RWPE1 (cell line): ENCODE results near the gene RBM3.
"Not testable (repeated sequence)": the region's sequence is repeated elsewhere in the genome, so short reads cannot be mapped to it uniquely, and the experiment has no call there.

Experiments used
- CTCF ChIA-PET: fragments of 350-600 bp; sonication (Branson Sonifier 250); formaldehyde crosslinking; extraction: SDS; loops from one replicate; lab custom pipeline; 2021; lab: Yijun Ruan, JAX
- POLR2A ChIA-PET: fragments of 400-600 bp; formaldehyde crosslinking; extraction: SDS; loops from one replicate; lab custom pipeline; 2020; ENCODE audit warnings: antibody characterized with exemption; ENCODE audit not compliant: low non-redundant PET; lab: Yijun Ruan, JAX
- DNase-seq: peaks from one replicate; pipeline ENCODE4 v3.0.0; 2012; ENCODE audit warnings: low spot score
- H3K27ac ChIP-seq: fragments of 450-650 bp; 2 replicates; pipeline ENCODE4 v1.5.1; 2017
- TF ChIP-seq, protein P1 (sequence below): fragments of 450-650 bp; conservative IDR thresholded peaks from 2 replicates; pipeline ENCODE4 v1.5.1; 2017; ENCODE audit warnings: low read depth, mild to moderate bottlenecking

The RBM3 gene

GRCh38 chrX:48574270-48575266 is at the start of gene RBM3:
Gene RBM3 (plus strand): TSS chrX:48574484. CDS start chrX:48575181, 697 bp downstream.
- ChIA-PET POLR2A (interaction anchor here (1.0 to 1.4 kb wide), 2 partner anchors 24 to 35 kb away, joined by 3 to 4 read pairs; partner anchors contain the start of gene TBC1D25), CTCF (interaction anchor here (0.9 kb wide), 1 partner anchor 35 kb away, joined by 6 read pairs; the partner anchor contains the start of gene TBC1D25)
- TF ChIP-seq, protein P1, sequence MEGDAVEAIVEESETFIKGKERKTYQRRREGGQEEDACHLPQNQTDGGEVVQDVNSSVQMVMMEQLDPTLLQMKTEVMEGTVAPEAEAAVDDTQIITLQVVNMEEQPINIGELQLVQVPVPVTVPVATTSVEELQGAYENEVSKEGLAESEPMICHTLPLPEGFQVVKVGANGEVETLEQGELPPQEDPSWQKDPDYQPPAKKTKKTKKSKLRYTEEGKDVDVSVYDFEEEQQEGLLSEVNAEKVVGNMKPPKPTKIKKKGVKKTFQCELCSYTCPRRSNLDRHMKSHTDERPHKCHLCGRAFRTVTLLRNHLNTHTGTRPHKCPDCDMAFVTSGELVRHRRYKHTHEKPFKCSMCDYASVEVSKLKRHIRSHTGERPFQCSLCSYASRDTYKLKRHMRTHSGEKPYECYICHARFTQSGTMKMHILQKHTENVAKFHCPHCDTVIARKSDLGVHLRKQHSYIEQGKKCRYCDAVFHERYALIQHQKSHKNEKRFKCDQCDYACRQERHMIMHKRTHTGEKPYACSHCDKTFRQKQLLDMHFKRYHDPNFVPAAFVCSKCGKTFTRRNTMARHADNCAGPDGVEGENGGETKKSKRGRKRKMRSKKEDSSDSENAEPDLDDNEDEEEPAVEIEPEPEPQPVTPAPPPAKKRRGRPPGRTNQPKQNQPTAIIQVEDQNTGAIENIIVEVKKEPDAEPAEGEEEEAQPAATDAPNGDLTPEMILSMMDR, result peak; percentile 33
- peak; percentile 89 for DNase-seq
- H3K27ac ChIP-seq, result peak within 1 kb of the TSS; percentile 89

- H3K27ac ChIP-seq, result peak overlapping the region; percentile 34
- POLR2A ChIA-PET, CTCF ChIA-PET, DNase-seq: not testable (repeated sequence)
These were observed 48.4 kb upstream of the RBM3 start for GRCh38 chrX:48525853-48526252.

DNA sequence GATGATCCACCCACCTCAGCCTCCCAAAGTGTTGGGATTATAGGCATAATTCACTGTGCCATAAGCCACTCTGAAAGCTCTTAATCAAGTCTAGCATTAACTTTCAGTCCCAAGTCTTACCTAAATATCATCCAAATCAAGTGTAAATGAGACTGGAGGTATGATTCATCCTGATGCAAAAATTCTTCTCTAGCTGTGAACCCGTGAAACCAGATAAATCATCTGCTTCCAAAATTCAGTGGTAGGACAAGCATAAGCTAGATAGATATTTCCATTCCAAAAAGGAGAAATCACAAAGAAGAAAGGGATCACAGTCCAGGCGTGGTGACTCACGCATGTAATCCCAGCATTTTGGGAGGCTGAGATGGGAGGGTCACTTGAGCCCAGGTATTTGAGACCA is 43.5 kb upstream of the RBM3 start:
- H3K27ac ChIP-seq, result peak overlapping the region; percentile 96
- CTCF ChIA-PET, result interaction anchor here (0.6 to 1.0 kb wide), 2 partner anchors 9 to 65 kb away, joined by 3 to 4 read pairs; partner anchors contain the start of gene TBC1D25
- TF ChIP-seq, protein P1, result no peak
- DNase-seq, result no peak
- POLR2A ChIA-PET, result no interaction called here

- peak overlapping the region; percentile 96 for H3K27ac ChIP-seq
These were observed 42.8 kb upstream of the RBM3 start for GRCh38 chrX:48531358-48531959.

DNA sequence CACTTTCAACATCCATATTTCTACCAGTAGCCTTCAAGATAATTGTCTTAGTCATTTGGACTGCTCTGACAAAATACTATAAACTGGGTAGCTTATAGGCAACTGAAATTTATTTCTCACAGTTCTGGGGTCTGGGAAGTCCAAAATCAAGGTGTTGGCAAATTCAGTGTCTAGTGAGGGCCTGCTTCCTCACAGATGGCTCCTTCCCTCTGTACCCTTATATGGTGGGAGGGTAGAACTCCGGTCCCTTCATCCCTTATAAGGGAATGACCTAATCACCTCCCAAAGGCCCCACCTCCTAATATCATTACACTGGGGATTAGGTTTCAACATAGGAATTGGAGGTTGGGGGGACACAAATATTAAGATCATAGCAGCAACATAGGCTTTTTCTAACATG is 42.1 kb upstream of the RBM3 start:
- TF ChIP-seq, protein P1, result no peak
- ChIA-PET POLR2A (interaction anchor here (0.7 kb wide), 1 partner anchor 485 kb away, joined by 4 read pairs; no protein-coding TSS in a partner anchor), CTCF (interaction anchor here (0.6 kb wide), 1 partner anchor 58 kb away, joined by 3 read pairs; no protein-coding TSS in a partner anchor)
- DNase-seq, result no peak
- H3K27ac ChIP-seq, result no peak overlapping the region; the same call in 1 of the 2 replicates

More at GRCh38 chrX:48531358-48531959, 42.8 kb upstream of the RBM3 start:
- POLR2A ChIA-PET, result interaction anchor here (0.7 kb wide), 1 partner anchor 484 kb away, joined by 4 read pairs; no protein-coding TSS in a partner anchor
- peak; percentile 57 for DNase-seq
- TF ChIP-seq, protein P1, result no peak
- CTCF ChIA-PET, result interaction anchor here (0.6 kb wide), 1 partner anchor 57 kb away, joined by 3 read pairs; no protein-coding TSS in a partner anchor

DNA sequence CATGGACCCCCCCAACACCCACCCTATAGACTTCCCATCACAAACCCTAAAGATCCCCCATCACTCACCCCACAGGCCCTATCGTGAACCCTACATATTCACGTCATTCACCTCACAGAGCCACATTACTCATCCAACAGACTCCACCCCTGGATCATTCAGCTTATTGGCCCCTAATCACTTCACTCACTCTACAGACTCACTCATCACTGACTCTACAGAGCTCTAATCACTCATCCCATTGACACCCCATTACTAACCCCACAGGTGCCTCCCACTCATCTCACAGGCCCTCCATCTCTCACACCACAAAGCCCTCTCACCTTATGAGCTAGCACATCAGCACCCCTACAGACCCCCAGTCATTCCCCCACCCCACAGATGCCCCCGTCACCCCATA is 41.1 kb upstream of the RBM3 start:
- TF ChIP-seq, protein P1, result no peak
- H3K27ac ChIP-seq, result peak overlapping the region; percentile 61
- POLR2A ChIA-PET, result no interaction called here
- no peak for DNase-seq
- CTCF ChIA-PET, result no interaction called here
